Upper lobe of left lung (tissue), 6 donors: ENCODE measurements around the gene CALHM2. TPM values are rescaled to one million over a fixed set of nuclear protein-coding genes. Genes with fewer than 3 reads are reported as not detected.

Experiments
- ATAC-seq, 2 donors: fragments of 200-7000 bp; cut with Tn5 transposase; one replicate each; pipeline ENCODE4 v1.9.1; 2022; ENCODE audit warnings: mild to moderate bottlenecking in 2 of 2, moderate library complexity in 2 of 2; ENCODE audit not compliant: low FRiP score in 2 of 2
- DNase-seq, 2 donors: peaks; one replicate each; pipeline ENCODE4 v3.0.0-alpha.2; 2019 to 2020
- H3K27ac ChIP-seq, 4 donors: fragments of 200-600 bp; sonication (generic); one replicate each; pipeline ENCODE4 v1.5.1; 2016 to 2019
- H3K27me3 ChIP-seq, 4 donors: fragments of 200-600 bp; sonication (generic); one replicate each; pipeline ENCODE4 v1.5.1; 2017 to 2019
- H3K36me3 ChIP-seq, 4 donors: fragments of 200-600 bp; sonication (generic); one replicate each; pipeline ENCODE4 v1.5.1; 2016 to 2019
- H3K4me1 ChIP-seq, 4 donors: fragments of 200-600 bp; sonication (generic); one replicate each; pipeline ENCODE4 v1.5.1; 2018 to 2019
- H3K4me3 ChIP-seq, 4 donors: fragments of 200-600 bp; sonication (generic); one replicate each; pipeline ENCODE4 v1.5.1; 2017 to 2019; ENCODE audit warnings: mild to moderate bottlenecking in 2 of 4, moderate library complexity in 1 of 4
- H3K9me3 ChIP-seq, 4 donors: fragments of 200-600 bp; sonication (generic); one replicate each; pipeline ENCODE4 v1.5.1; 2018 to 2019
- EP300 ChIP-seq, 4 donors: sonication (generic); formaldehyde crosslinking; IDR thresholded peaks; one replicate each; pipeline ENCODE4 v1.5.1; 2017; ENCODE audit warnings: antibody characterized with exemption in 4 of 4, control low read depth in 2 of 4
- POLR2A ChIP-seq, 4 donors: fragments of 450-650 bp; IDR thresholded peaks; one replicate each; pipeline ENCODE4 v1.5.1; 2016 to 2017; ENCODE audit warnings: antibody characterized with exemption in 4 of 4, mild to moderate bottlenecking in 2 of 4
- POLR2AphosphoS5 ChIP-seq, 2 donors: sonication (generic); formaldehyde crosslinking; IDR thresholded peaks; one replicate each; pipeline ENCODE4 v1.5.1; 2017; ENCODE audit warnings: antibody characterized with exemption in 2 of 2
- WGBS, 2 donors: methylation state at CpG; one replicate each; pipeline ENCODE4 v1.1.5; 2017 to 2018; 5-methylcytosine and 5-hydroxymethylcytosine counted together
- total RNA-seq, 6 donors: library from RNA; depleted of rRNA in 4 of 6; stranded (reverse); fragments of >200 nt in 4 of 6; gene quantifications; one replicate each; pipeline versions ENCODE4 v1.1.0 to v1.2.1, GENCODE V29; 2016 to 2021
- TF ChIP-seq, protein P1 (sequence below), 6 experiments: fragments of 450-650 bp in 4 of 6; fragments of 200-600 bp in 2 of 6; sonication (generic) in 2 of 6; IDR thresholded peaks; one replicate each; pipeline ENCODE4 v1.5.1; 2016 to 2019; ENCODE audit warnings: antibody characterized with exemption in 6 of 6
- donor health status: DM: no; HTN: no; CAD: no; lungs with moderate emphysema.
- donor health status: DM: no; HTN: yes; CAD: no; lungs with severe emphysema.

The CALHM2 gene
- total RNA-seq, 6 donors from 2014 or later, result 25.6 to 56.8 (median 40.5) TPM

DNA sequence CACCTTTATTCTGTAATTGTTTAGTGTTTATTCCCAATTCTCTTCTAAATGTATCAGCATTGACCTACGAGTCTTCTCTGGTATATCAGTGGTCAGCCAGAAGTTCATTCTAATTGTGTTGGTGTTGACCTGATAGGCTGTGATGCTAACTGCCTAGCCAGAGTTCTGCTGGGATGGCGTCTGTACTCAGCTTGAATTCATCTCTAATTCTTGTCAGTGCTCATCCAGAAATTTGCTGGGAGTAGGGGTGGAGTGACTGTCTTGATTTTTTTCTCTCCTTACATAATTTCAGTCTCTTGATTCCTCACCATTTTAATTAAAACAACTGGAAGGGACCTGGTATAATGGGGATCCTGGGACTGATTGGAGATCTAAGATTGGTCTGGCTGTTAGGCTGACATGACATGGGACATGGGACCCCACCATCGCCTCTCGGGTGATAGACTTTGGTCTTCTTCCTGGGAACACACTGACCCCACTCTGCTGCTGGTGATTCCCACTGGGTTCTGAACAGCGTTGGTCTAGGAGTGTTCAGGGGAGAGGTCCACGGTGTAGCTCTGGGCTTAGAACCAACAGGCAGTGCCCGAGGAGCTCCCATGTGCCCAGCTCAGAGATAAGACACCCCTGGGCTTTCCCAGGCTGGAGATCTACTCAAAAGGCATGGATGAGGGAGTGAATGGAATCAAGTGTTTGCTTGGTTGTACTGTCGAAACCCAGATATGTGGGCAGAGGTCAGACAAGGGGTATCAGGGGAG is 45.2 kb upstream of the CALHM2 start:
- H3K9me3 ChIP-seq, result no peaks in the 10 kb centered on the region
- TF ChIP-seq POLR2A (IDR thresholded peaks at IDR 0.05) (no peak), EP300 (IDR thresholded peaks at IDR 0.05) (no peak), POLR2AphosphoS5 (IDR thresholded peaks at IDR 0.05) (no peak)
- TF ChIP-seq, protein P1, sequence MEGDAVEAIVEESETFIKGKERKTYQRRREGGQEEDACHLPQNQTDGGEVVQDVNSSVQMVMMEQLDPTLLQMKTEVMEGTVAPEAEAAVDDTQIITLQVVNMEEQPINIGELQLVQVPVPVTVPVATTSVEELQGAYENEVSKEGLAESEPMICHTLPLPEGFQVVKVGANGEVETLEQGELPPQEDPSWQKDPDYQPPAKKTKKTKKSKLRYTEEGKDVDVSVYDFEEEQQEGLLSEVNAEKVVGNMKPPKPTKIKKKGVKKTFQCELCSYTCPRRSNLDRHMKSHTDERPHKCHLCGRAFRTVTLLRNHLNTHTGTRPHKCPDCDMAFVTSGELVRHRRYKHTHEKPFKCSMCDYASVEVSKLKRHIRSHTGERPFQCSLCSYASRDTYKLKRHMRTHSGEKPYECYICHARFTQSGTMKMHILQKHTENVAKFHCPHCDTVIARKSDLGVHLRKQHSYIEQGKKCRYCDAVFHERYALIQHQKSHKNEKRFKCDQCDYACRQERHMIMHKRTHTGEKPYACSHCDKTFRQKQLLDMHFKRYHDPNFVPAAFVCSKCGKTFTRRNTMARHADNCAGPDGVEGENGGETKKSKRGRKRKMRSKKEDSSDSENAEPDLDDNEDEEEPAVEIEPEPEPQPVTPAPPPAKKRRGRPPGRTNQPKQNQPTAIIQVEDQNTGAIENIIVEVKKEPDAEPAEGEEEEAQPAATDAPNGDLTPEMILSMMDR (IDR thresholded peaks at IDR 0.05), result no peak
- peaks cover 15 to 17% (median 15%) of the 10 kb centered on the region in 4 donors for H3K4me1 ChIP-seq
- H3K36me3 ChIP-seq, result no peaks in the 10 kb centered on the region
- WGBS, 2 donors, result 82 to 86% methylated on average over 8 of the region's 8 CpGs
- DNase-seq (no peak), ATAC-seq (no peak)
- no peak overlapping the region for H3K27ac ChIP-seq
- H3K27me3 ChIP-seq, result peaks cover 0 to 26% (median 11%) of the 10 kb centered on the region in 4 donors
- no peak overlapping the region for H3K4me3 ChIP-seq

DNA sequence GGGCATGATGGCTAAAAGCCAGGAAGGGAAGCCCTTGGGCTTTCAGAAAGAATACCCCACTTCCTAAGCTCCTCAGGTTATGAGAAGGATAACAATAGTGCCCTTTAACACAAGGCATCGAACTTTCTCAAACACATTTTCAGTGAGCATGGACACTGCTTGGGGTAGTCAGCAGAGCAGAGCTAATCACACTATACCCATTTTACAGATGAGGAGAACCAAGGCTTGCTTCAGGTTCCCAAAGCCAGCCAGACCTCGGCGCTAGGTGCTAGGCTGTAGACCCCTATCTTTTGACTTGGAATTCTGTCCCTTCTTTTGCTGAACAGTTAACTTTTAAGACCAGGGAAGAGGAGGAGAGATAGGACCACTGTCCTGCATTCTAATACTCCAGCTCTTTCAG is 43.2 kb upstream of the CALHM2 start:
- Histone ChIP-seq H3K9me3 (no peaks in the 10 kb centered on the region), H3K27ac (no peak overlapping the region), H3K4me3 (no peak overlapping the region), H3K27me3 (peaks cover 0 to 26% (median 11%) of the 10 kb centered on the region in 4 donors), H3K4me1 (peaks cover 15 to 17% (median 15%) of the 10 kb centered on the region in 4 donors), H3K36me3 (no peaks in the 10 kb centered on the region)
- ATAC-seq, result no peak
- TF ChIP-seq POLR2A (IDR thresholded peaks at IDR 0.05), result no peak
- TF ChIP-seq, protein P1 (IDR thresholded peaks at IDR 0.05), result no peak
- TF ChIP-seq EP300 (IDR thresholded peaks at IDR 0.05), result no peak
- no peak for TF ChIP-seq POLR2AphosphoS5 (IDR thresholded peaks at IDR 0.05)
- no peak for DNase-seq
- 71 to 89% methylated on average over 3 of the region's 3 CpGs for WGBS, 2 donors

DNA sequence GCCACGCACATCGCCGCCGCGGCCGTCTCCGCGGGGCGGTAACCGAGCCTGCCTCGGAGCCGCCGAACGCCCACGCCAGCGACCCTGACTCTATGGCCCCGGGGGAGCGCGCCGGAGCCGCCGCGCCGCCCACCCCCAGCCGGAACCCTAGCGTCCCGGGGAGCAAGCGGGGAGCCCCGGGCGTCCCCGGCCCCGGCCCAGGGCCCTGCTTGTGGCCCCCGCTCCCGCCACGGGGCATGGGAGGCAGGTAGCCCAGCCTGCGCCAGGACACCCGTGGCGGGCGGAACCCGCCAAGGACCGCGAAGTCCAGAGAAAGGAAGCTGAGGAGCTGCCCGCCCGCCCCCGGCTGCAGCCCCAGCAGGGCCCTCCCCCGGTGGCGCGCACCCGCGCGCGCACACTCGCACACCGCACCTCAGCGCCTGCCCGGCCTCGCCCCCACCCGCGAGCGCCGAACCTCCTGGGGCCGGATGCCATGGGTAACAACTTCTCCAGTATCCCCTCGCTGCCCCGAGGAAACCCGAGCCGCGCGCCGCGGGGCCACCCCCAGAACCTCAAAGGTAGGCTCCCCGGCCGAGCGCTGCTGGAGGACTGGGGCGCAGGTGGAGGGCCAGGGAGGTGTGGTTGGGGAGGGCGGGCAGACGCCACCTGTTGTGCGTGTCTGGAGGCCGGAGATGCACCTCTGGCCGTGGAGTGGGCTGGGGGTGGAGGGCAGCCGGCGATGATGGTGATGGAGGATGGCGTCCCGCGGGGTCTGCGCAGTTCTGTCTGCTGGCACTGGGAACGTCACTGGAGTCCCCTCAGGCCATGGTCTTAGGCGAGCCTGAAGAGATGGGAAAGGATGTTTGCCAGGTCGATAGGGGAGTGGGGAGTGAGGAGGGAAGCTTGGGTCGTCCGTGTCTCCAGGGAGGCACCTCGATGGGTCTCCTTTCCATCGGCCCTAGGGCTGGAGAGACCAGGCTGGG is 42.0 kb upstream of the CALHM2 start:
- ATAC-seq (peak in 1 of 2 donors; percentile 45), DNase-seq (peak in 1 of 2 donors; percentile 89)
- Histone ChIP-seq H3K9me3 (no peaks in the 10 kb centered on the region), H3K27ac (no peak overlapping the region), H3K4me1 (peaks cover 15 to 17% (median 15%) of the 10 kb centered on the region in 4 donors), H3K36me3 (no peaks in the 10 kb centered on the region), H3K4me3 (peak overlapping the region in 3 of 4 donors; percentile 50 to 59 (median 56)), H3K27me3 (peaks cover 0 to 26% (median 11%) of the 10 kb centered on the region in 4 donors)
- no peak for TF ChIP-seq EP300 (IDR thresholded peaks at IDR 0.05)
- no peak for TF ChIP-seq POLR2A (IDR thresholded peaks at IDR 0.05)
- TF ChIP-seq POLR2AphosphoS5 (IDR thresholded peaks at IDR 0.05), result no peak
- TF ChIP-seq, protein P1 (IDR thresholded peaks at IDR 0.05), result no peak
- WGBS, 2 donors, result 1 to 2% methylated on average over 25 to 48 of the region's 92 CpGs

DNA sequence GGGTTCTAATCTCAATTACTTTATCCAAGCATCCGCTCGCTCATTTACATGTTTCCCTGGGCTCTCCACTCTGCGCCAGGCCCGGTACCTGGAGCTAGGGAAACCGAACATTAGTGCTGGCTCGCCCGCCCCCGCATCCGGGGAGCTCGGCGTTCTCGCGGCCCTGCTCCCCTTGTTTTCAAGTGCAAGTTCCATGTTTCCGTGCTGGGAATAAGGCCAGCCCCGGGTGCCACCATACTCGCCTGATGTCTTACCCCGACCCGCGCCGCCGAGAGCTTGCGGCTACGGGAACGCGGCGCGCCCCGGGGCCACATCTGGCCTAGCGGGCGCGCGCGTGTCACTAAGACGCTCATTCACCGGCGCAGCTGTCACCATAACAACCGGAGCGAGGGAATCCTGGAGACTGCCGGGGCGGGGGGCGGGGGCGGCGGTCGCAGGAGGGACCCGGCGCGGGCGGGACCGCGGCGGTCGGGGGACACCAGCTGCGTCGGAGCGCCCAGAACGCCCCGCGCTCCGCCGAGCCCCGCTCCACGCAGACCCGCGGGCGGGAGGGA is 41.3 kb upstream of the CALHM2 start, which contains the start of gene NEURL1:
Gene NEURL1 (plus strand): TSS at position 344 of the 554 bp plus-strand sequence. CDS start 683 bp downstream, outside the sequence.
- TF ChIP-seq POLR2AphosphoS5 (IDR thresholded peaks at IDR 0.05) (no peak), EP300 (IDR thresholded peaks at IDR 0.05) (no peak), POLR2A (IDR thresholded peaks at IDR 0.05) (no peak)
- TF ChIP-seq, protein P1 (IDR thresholded peaks at IDR 0.05), result no peak
- WGBS, 2 donors, result 4 to 8% methylated on average over 13 to 33 of the region's 65 CpGs
- Histone ChIP-seq H3K27ac (no peak within 1 kb of the TSS), H3K4me3 (peak within 1 kb of the TSS in 3 of 4 donors; percentile 50 to 59 (median 56)), H3K27me3 (peaks cover 0 to 26% (median 11%) of the 10 kb centered on the region in 4 donors), H3K9me3 (no peaks in the 10 kb centered on the region), H3K4me1 (peaks cover 15 to 17% (median 15%) of the 10 kb centered on the region in 4 donors), H3K36me3 (no peaks in the 10 kb centered on the region)
- ATAC-seq, result peak in 1 of 2 donors; percentile 33
- peak in 1 of 2 donors; percentile 79 for DNase-seq
